GM12875 (cell line): Measurements from ENCODE around the gene CDKN2B-AS1.
A peak's percentile ranks its signal among the peaks of the same experiment; 100 is the strongest.

ENCODE experiments used
- H3K4me3 ChIP-seq: one replicate; pipeline ENCODE4 v1.5.1; 2011; ENCODE audit warnings: low read depth, low read length, control low read depth
- TF ChIP-seq, protein P1 (sequence below): IDR thresholded peaks from 2 replicates; pipeline ENCODE4 v1.5.1; 2011; ENCODE audit warnings: low read depth, mild to moderate bottlenecking, control low read depth, inconsistent platforms, low read length, moderate library complexity, borderline replicate concordance; ENCODE audit not compliant: insufficient read depth

CDKN2B-AS1 gene

DNA sequence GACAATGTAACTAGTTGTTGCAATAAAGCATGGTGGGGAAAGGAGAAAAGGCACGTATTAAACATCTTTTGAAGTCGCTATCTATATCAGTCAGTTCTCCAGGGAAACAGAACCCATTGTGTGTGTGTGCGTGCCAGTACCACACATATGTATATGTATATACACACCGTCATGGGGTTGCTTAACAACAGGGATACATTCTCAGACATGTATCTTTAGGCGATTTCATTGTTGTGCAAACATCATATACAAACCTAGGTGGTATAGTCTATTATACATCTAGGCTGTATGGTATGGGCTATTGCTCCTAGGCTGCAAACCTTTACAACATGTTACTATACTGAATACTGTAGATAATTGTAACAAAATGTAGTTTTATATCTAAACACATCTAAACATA lies 2.3 kb downstream of the CDKN2B-AS1 start:
- TF ChIP-seq, protein P1, sequence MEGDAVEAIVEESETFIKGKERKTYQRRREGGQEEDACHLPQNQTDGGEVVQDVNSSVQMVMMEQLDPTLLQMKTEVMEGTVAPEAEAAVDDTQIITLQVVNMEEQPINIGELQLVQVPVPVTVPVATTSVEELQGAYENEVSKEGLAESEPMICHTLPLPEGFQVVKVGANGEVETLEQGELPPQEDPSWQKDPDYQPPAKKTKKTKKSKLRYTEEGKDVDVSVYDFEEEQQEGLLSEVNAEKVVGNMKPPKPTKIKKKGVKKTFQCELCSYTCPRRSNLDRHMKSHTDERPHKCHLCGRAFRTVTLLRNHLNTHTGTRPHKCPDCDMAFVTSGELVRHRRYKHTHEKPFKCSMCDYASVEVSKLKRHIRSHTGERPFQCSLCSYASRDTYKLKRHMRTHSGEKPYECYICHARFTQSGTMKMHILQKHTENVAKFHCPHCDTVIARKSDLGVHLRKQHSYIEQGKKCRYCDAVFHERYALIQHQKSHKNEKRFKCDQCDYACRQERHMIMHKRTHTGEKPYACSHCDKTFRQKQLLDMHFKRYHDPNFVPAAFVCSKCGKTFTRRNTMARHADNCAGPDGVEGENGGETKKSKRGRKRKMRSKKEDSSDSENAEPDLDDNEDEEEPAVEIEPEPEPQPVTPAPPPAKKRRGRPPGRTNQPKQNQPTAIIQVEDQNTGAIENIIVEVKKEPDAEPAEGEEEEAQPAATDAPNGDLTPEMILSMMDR = no peak
- H3K4me3 ChIP-seq = no peak overlapping the region

DNA sequence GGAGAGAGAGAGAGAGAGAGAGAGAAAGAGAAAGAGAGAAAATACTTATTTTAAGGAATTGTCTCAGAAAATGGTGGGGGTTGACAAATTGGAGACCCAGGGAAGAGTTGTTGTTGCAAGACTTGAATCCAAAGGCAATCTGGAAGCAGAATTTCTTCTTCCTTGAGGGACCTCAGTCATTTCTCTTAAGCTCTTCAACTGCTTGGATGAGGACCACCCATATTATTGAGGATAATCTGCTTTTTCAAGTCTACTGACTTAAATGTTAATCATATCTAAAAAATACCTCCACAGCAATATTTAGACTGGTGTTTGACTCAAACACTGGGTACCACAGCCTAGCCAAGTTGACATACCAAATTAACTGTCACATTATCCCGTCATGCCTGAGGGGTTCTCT lies 2.9 kb downstream of the CDKN2B-AS1 start:
- H3K4me3 ChIP-seq = no peak overlapping the region
- TF ChIP-seq, protein P1 = no peak

DNA sequence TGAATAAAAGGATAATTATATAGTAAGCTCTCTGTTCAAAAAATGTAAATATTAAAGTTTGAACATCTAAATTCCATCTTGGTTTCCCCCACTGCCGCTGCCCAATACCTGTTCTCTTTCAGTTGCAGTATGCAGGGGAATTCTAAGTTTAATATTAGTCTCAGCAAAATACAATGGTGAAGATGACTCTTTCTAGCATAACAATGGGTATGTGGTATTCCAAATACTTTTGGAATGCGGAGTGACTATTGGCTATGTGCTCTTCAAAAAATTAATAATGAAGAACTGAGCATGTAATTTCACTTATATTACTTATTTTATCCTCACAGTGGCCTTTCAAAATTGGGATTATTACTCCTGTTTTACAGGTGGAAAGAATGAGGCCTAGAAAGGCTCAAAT lies 3.4 kb downstream of the CDKN2B-AS1 start:
- TF ChIP-seq, protein P1 = no peak

DNA sequence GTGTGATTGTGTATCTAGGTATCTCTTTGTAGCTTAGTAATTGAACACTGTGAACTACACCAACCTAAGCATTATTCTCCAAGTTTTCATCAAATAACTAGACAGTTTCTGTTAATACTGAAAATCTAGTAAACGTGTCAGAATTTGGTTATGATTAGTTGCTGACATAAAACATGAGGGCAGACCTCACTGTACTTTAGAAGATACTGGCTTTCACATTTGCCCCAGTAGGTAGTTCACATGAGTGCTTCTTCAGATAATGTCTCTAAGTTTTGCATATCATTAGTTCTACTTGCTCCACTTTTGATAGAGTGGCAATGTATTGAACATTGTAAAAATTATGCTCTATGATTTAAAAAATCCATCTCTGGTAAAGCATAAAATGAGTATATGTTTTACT lies 7.4 kb downstream of the CDKN2B-AS1 start:
- no peak overlapping the region for H3K4me3 ChIP-seq
- TF ChIP-seq, protein P1 = no peak

More for the DNA sequence above, 3.4 kb downstream of the CDKN2B-AS1 start:
- H3K4me3 ChIP-seq = no peak overlapping the region

DNA sequence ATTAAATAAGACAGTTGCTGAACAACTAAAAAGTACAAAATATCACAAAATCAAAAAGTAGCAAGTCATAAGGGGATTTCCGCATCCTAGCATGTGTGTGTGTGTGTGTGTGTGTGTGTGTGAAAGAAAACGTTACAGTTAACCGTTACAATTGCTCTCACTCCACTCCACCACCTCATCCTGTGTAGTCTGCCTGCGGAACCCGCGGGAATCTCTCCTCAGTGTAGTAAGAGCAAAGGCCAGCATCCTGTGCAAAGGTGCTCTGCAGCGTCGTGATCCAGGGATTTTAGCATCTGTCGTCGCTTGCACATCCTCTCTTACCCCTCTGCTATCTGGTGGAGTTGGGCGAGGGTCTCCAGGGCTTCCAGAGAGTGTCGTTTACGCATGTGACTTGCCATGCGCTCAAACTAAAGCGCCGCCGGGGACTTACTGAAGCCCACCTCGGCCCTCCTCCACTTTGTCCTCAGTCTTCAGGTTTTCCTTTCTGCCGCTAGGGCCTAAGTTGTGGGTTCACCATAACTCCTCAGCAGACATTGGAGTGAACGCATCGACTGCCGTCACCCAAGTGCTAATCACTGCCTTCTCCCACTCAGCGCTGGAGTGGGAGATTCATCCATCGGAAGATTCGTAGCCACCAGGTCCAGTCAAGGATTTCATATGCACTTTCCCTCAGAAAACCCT lies 10.6 kb downstream of the CDKN2B-AS1 start:
- no peak overlapping the region for H3K4me3 ChIP-seq
- TF ChIP-seq, protein P1 = 0 out of 2 replicates have a peak, but pooled peaks have one; percentile 1

DNA sequence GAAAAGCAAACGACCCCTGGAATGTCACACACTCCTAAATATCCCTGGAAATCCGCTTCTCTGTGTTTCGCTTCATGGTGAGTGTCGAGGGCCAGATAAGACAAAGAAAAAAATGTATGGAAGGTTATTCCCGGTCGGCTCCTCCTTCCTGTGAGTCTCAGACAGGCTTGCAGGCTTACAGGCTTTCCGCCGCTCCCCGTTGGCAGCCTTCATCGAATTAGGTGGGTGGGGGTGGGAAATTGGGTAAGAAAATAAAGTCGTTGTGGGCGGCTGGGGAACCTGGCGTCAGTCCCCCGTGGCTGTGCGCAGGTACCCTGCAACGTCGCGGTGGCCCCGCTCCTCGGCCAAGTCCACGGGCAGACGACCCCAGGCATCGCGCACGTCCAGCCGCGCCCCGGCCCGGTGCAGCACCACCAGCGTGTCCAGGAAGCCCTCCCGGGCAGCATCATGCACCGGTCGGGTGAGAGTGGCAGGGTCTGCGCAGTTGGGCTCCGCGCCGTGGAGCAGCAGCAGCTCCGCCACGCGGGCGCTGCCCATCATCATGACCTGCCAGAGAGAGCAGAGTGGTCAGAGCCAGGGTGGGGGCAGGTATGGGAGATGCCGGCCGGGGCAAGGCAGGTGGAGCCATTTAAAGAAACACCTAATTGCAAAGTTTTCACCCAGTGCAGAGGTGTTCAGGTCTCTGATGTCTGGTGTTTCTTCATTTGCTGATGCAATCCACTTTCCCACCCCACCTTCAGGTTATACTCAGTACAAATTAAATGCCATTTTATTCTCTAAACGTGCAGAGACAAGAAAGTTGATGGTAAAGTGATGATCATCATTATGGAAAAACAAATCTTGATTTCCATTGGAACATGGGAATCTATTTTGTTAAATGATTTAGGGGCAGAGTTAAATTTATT lies 11.4 kb downstream of the CDKN2B-AS1 start:
- H3K4me3 ChIP-seq = no peak overlapping the region
- TF ChIP-seq, protein P1 = no peak
